Lung (tissue), 12 donors: ENCODE measurements around the gene PBX2. TPM values are rescaled to one million over a fixed set of nuclear protein-coding genes. Genes with fewer than 3 reads are reported as not detected.

Experiments
- ATAC-seq: fragments of 200-7000 bp; cut with Tn5 transposase; one replicate; pipeline ENCODE4 v1.9.1; 2020; ENCODE audit warnings: moderate number of reproducible peaks; ENCODE audit not compliant: insufficient read depth, low FRiP score
- DNase-seq, 3 donors: peaks; one replicate each; pipeline ENCODE4 v3.0.0-alpha.2; 2013 to 2017
- H3K27ac ChIP-seq, 2 donors: one replicate each; pipeline ENCODE4 v1.5.1; 2013; ENCODE audit warnings: mild to moderate bottlenecking in 2 of 2, moderate library complexity in 2 of 2, control low read depth in 1 of 2, inconsistent platforms in 1 of 2, low read depth in 1 of 2, low read length in 1 of 2
- H3K27me3 ChIP-seq, 3 donors: one replicate each; pipeline ENCODE4 v1.5.1; 2013; ENCODE audit warnings: low read length in 2 of 3; ENCODE audit not compliant: control insufficient read depth in 3 of 3, insufficient read depth in 3 of 3
- H3K36me3 ChIP-seq, 4 donors: one replicate each; pipeline ENCODE4 v1.5.1; 2013; ENCODE audit warnings: low read length in 4 of 4, mild to moderate bottlenecking in 1 of 4, moderate library complexity in 1 of 4; ENCODE audit not compliant: control insufficient read depth in 4 of 4, insufficient read depth in 4 of 4
- H3K4me1 ChIP-seq, 5 donors: one replicate each; pipeline ENCODE4 v1.5.1; 2013; ENCODE audit warnings: low read length in 5 of 5, mild to moderate bottlenecking in 2 of 5, moderate library complexity in 1 of 5; ENCODE audit not compliant: control insufficient read depth in 5 of 5, insufficient read depth in 5 of 5
- H3K4me3 ChIP-seq: one replicate; pipeline ENCODE4 v1.5.1; 2013; ENCODE audit warnings: mild to moderate bottlenecking, control low read depth, moderate library complexity
- H3K9ac ChIP-seq, 2 donors: one replicate each; pipeline ENCODE4 v1.5.1; 2013; ENCODE audit warnings: low read length in 2 of 2, control low read depth in 1 of 2; ENCODE audit not compliant: insufficient read depth in 1 of 2
- H3K9me3 ChIP-seq, 4 donors: one replicate each; pipeline ENCODE4 v1.5.1; 2013; ENCODE audit warnings: low read length in 3 of 4, mild to moderate bottlenecking in 1 of 4, moderate library complexity in 1 of 4; ENCODE audit not compliant: control insufficient read depth in 4 of 4, insufficient read depth in 3 of 4
- CTCF ChIP-seq: IDR thresholded peaks from 2 replicates; pipeline ENCODE4 v1.5.1; 2012; ENCODE audit warnings: mild to moderate bottlenecking; ENCODE audit errors: control extremely low read depth, extremely low read depth
- WGBS, 2 donors: extraction: QIAGEN DNeasy Blood & Tissue Kit; methylation state at CpG; one replicate each; pipeline ENCODE4 v1.1.7; 2013; 5-methylcytosine and 5-hydroxymethylcytosine counted together
- polyA plus RNA-seq, 2 donors: library from polyadenylated mRNA; stranded (reverse); fragments of 200-250 nt; gene quantifications; one replicate each; pipeline ENCODE4 v1.2.1, GENCODE V29; 2013
- total RNA-seq, 2 donors: library from RNA; depleted of rRNA in 1 of 2; stranded (reverse); fragments of >200 nt in 1 of 2; gene quantifications; one replicate each; pipeline ENCODE4 v1.2.1, GENCODE V29; 2014 to 2021
- donor health status: control.
- donor health status: control.
- donor health status: Bipolar disorder and iron deficiency.
- donor health status: healthy.
- donor health status: DM: yes; HTN: yes; CAD: no.

Gene PBX2
- total and polyA plus RNA-seq, 4 donors, result 56.0 to 128 (median 85.9) TPM

GRCh38 chr6:32183483-32184083, 6.4 kb downstream of the PBX2 start:
- H3K27me3 ChIP-seq, result no peaks in the 10 kb centered on the region
- H3K4me3 ChIP-seq, result no peak overlapping the region
- no peak overlapping the region for H3K9ac ChIP-seq
- 67 to 80% methylated on average over 15 of the region's 15 CpGs for WGBS, 2 donors
- no peak for TF ChIP-seq CTCF
- peak overlapping the region; percentile 30 to 83 for H3K27ac ChIP-seq
- H3K4me1 ChIP-seq, result peaks cover 0 to 42% (median 22%) of the 10 kb centered on the region in 5 donors
- H3K36me3 ChIP-seq, result peaks cover 0 to 34% (median 26%) of the 10 kb centered on the region in 4 donors
- ATAC-seq, result no peak
- DNase-seq, result no peak
- no peaks in the 10 kb centered on the region for H3K9me3 ChIP-seq

GRCh38 chr6:32183030-32183429, 7.0 kb downstream of the PBX2 start:
- Histone ChIP-seq H3K9ac (no peak overlapping the region), H3K36me3 (peaks cover 0 to 34% (median 25%) of the 10 kb centered on the region in 4 donors), H3K9me3 (no peaks in the 10 kb centered on the region), H3K27me3 (no peaks in the 10 kb centered on the region), H3K4me1 (peaks cover 0 to 37% (median 22%) of the 10 kb centered on the region in 5 donors), H3K4me3 (no peak overlapping the region), H3K27ac (peak overlapping the region; percentile 30 to 83)
- 79 to 85% methylated on average over 3 of the region's 3 CpGs for WGBS, 2 donors
- no peak for DNase-seq
- no peak for TF ChIP-seq CTCF
- no peak for ATAC-seq

GRCh38 chr6:32182555-32182981, 7.4 kb downstream of the PBX2 start:
- peaks cover 0 to 32% (median 19%) of the 10 kb centered on the region in 5 donors for H3K4me1 ChIP-seq
- no peak for TF ChIP-seq CTCF
- no peaks in the 10 kb centered on the region for H3K9me3 ChIP-seq
- peaks cover 0 to 31% (median 22%) of the 10 kb centered on the region in 4 donors for H3K36me3 ChIP-seq
- H3K27me3 ChIP-seq, result no peaks in the 10 kb centered on the region
- peak overlapping the region in 1 of 2 donors; percentile 28 for H3K27ac ChIP-seq
- ATAC-seq, result no peak
- no peak overlapping the region for H3K9ac ChIP-seq
- 88 to 89% methylated on average over 10 of the region's 10 CpGs for WGBS, 2 donors
- DNase-seq, result no peak
- no peak overlapping the region for H3K4me3 ChIP-seq
